DOHH2 (cell line): ENCODE measurements around the gene IRX2.

Experiments used
- EZH2phosphoT487 ChIP-seq: fragments of 200-600 bp; sonication (generic); IDR thresholded peaks from 2 replicates; pipeline ENCODE4 v1.6.1; 2017; ENCODE audit warnings: borderline replicate concordance, mild to moderate bottlenecking, antibody characterized with exemption, low read length, moderate library complexity, mixed read lengths
- TF ChIP-seq, protein P1 (sequence below): fragments of 200-600 bp; sonication (generic); IDR thresholded peaks from one replicate; pipeline ENCODE4 v1.5.1; 2014; ENCODE audit warnings: antibody characterized with exemption, mild to moderate bottlenecking, low read depth, low read length; ENCODE audit not compliant: poor library complexity, severe bottlenecking

DNA sequence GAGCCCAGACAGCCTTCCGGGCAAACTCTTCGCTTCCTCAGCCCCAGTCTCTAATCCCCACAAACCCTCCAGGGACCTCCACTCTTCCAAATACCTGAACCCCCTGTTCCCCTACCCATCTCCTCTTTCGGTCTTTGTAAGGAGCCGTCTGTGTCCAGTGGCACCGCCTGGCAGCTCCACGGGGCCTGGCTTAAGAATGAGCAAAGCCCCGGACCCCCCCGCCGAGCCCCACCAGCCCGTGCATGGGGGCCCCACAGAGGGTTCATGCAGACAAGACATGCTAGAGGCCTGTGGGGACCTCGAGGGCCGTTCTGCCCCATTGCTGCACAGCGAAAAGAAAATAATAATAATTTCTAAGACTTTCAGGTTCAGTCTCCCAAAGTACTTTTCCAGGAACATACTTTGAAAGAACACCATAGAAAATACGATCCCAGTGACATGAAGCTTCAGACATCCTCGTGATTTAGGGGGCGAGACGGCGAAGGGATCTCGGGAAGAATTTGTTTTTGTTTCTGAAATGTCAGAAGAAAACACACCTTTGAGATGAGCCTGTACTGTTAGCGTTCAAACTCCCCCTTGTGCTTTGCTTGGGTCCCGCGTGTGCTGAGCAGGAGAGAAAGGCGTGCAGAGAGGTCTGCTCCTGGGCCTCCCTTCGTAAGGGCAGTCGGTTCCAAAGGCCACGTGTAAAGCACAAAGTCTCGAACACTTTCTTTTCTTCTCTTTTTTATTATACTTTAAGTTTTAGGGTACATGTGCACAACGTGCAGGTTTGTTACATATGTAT is 49.2 kb downstream of the IRX2 start:
- TF ChIP-seq, protein P1, sequence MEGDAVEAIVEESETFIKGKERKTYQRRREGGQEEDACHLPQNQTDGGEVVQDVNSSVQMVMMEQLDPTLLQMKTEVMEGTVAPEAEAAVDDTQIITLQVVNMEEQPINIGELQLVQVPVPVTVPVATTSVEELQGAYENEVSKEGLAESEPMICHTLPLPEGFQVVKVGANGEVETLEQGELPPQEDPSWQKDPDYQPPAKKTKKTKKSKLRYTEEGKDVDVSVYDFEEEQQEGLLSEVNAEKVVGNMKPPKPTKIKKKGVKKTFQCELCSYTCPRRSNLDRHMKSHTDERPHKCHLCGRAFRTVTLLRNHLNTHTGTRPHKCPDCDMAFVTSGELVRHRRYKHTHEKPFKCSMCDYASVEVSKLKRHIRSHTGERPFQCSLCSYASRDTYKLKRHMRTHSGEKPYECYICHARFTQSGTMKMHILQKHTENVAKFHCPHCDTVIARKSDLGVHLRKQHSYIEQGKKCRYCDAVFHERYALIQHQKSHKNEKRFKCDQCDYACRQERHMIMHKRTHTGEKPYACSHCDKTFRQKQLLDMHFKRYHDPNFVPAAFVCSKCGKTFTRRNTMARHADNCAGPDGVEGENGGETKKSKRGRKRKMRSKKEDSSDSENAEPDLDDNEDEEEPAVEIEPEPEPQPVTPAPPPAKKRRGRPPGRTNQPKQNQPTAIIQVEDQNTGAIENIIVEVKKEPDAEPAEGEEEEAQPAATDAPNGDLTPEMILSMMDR, result no peak
- no peak for TF ChIP-seq EZH2phosphoT487
